SK-N-MC (cell line): Measurements from ENCODE around the gene ABLIM2.

Source experiments
- DNase-seq: peaks from one replicate; pipeline ENCODE4 v3.0.0-alpha.2; 2011; ENCODE audit warnings: low read depth, low spot score
- H3K27ac ChIP-seq: fragments of 200-600 bp; sonication (generic); 2 replicates; pipeline ENCODE4 v1.5.1; 2016; ENCODE audit warnings: mixed run types
- H3K36me3 ChIP-seq: fragments of 200-600 bp; sonication (generic); 2 replicates; pipeline ENCODE4 v1.6.1; 2017; ENCODE audit warnings: antibody characterized with exemption, low read length, mixed read lengths; ENCODE audit not compliant: insufficient read depth
- H3K4me3 ChIP-seq: fragments of 200-600 bp; sonication (generic); 2 replicates; pipeline ENCODE4 v1.5.1; 2016
- H3K9ac ChIP-seq: fragments of 200-600 bp; sonication (generic); 2 replicates; pipeline ENCODE4 v1.8.0; 2017; ENCODE audit warnings: mixed run types, mixed read lengths; ENCODE audit not compliant: insufficient read length
- H3K9me3 ChIP-seq: fragments of 200-600 bp; sonication (generic); 2 replicates; pipeline ENCODE4 v1.6.1; 2017; ENCODE audit warnings: low read depth, mild to moderate bottlenecking, antibody characterized with exemption, low read length, moderate library complexity, mixed read lengths
- EZH2 ChIP-seq: fragments of 200-600 bp; sonication (generic); IDR thresholded peaks from one replicate; pipeline ENCODE4 v1.6.1; 2017; ENCODE audit warnings: antibody characterized with exemption
- FOXP2 ChIP-seq: optimal IDR thresholded peaks from 2 replicates; pipeline ENCODE3; 2011; ENCODE audit warnings: mild to moderate bottlenecking, moderate library complexity; ENCODE audit not compliant: insufficient read depth; ENCODE audit errors: extremely low read length, control extremely low read depth
- POLR2AphosphoS5 ChIP-seq: IDR thresholded peaks from 2 replicates; pipeline ENCODE4 v1.6.1; 2012; ENCODE audit warnings: mild to moderate bottlenecking, low read depth, low read length, borderline replicate concordance

ABLIM2 gene

DNA sequence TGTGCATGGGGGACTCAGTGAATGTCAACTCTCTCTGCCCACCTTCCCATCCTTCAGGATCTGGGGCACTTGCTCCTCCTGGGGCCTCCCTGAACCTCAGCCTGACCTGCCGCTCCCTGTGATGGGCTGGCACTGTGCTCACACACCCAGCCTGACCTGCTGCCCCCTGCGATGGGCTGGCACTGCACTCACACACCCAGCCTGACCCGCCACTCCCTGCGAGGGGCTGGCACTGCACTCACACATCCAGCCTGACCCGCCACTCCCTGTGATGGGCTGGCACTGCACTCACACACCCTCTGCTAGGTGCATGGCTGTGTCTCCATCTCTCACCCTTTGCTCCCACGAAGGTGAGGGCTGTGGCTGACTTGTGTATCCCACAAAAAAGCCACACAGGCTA is 103.4 kb downstream of the ABLIM2 start:
- Histone ChIP-seq H3K9me3 (no peaks in the 10 kb centered on the region), H3K4me3 (no peak overlapping the region), H3K36me3 (no peaks in the 10 kb centered on the region), H3K27ac (no peak overlapping the region), H3K9ac (no peak overlapping the region)
- TF ChIP-seq POLR2AphosphoS5 (no peak), EZH2 (no peak), FOXP2 (no peak)
- DNase-seq = no peak

DNA sequence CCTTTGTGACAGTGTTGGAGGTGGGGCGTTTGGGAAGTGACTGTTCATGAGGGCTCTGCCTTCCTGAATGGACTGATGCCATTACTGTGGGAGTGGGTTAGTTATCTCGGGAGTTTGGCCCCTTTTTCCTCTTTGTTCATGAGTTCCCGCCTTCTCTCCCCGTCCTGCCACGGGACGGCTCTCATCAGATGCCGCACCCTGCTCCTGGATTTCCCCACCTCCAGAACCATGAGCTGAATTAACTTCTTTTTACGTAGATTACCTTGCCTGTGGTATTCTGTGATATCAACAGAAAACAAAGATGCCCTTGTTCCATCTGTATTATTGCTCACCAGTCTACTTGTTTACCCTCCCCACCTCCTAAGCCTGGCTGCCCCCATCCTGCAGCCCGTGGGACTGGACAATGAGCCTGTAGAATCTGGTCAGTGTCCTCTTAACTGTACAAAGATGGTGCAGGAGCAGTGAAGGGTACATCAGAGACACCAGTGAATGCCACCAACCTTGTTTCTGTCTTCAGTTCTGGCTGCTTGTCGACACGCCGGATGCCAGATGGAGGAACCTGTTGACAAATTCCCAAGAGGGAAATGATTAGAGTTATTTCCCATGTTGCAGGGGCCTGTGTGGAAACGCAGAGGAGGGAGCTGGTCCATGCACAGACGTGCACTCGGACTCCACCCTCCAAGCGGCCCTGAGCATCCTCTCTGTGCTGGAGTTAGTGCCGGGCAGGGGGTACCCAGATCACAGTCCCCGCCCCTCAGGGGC is 104.7 kb downstream of the ABLIM2 start:
- no peak for DNase-seq
- Histone ChIP-seq H3K9ac (no peak overlapping the region), H3K36me3 (no peaks in the 10 kb centered on the region), H3K9me3 (no peaks in the 10 kb centered on the region), H3K4me3 (no peak overlapping the region), H3K27ac (no peak overlapping the region)
- no peak for TF ChIP-seq POLR2AphosphoS5
- no peak for TF ChIP-seq EZH2
- TF ChIP-seq FOXP2 = no peak

DNA sequence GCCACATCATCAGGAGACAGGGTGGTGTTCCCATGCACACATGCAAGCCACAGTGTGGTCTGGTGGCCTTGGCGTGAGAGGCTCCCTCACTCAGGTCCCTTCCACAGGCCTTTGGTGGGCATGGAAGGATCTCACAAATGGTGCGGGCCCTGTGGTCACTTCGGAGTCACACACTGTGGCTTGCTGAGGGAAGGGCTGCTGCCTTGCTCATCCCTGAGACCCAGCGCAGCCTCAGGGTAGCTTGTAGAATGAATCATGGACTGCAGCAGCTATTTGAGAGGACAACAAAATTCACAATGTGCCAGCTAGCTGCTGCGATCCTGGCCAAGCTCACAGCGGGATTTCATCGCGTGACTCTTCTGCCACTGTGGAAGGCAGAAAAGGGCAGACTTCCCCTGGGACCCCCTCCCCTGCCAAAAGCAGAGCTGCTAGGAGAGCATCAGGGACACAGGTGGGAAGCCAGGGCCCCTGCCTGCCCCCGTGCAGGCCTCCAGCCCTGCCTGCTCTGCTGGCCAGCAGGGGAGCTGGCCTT is 106.4 kb downstream of the ABLIM2 start:
- H3K4me3 ChIP-seq = no peak overlapping the region
- no peaks in the 10 kb centered on the region for H3K36me3 ChIP-seq
- no peaks in the 10 kb centered on the region for H3K9me3 ChIP-seq
- H3K27ac ChIP-seq = no peak overlapping the region
- no peak for DNase-seq
- H3K9ac ChIP-seq = no peak overlapping the region
- TF ChIP-seq FOXP2 (no peak), POLR2AphosphoS5 (no peak), EZH2 (no peak)

DNA sequence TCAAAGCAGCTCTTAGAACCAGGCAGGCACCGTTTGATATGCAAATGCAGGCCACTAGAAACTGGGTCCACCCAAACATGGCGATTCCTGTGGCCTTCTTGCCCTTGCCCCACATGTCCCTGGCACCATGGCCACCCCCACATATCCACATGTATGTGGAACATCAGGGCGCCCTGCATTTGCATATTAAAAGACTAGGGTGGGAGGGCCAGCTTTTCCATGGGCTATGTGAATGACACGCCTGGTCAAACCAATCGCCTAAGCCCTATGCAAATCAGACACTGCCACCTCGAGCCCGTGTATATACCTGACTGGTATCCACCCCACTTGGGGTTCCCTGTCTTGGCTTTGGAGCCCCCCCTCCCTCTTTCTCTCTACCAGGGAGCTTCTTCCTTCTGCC is 107.0 kb downstream of the ABLIM2 start:
- H3K4me3 ChIP-seq = no peak overlapping the region
- no peaks in the 10 kb centered on the region for H3K36me3 ChIP-seq
- no peak for DNase-seq
- H3K9ac ChIP-seq = no peak overlapping the region
- TF ChIP-seq FOXP2 = no peak
- TF ChIP-seq POLR2AphosphoS5 = no peak
- TF ChIP-seq EZH2 = no peak
- H3K27ac ChIP-seq = no peak overlapping the region
- no peaks in the 10 kb centered on the region for H3K9me3 ChIP-seq

DNA sequence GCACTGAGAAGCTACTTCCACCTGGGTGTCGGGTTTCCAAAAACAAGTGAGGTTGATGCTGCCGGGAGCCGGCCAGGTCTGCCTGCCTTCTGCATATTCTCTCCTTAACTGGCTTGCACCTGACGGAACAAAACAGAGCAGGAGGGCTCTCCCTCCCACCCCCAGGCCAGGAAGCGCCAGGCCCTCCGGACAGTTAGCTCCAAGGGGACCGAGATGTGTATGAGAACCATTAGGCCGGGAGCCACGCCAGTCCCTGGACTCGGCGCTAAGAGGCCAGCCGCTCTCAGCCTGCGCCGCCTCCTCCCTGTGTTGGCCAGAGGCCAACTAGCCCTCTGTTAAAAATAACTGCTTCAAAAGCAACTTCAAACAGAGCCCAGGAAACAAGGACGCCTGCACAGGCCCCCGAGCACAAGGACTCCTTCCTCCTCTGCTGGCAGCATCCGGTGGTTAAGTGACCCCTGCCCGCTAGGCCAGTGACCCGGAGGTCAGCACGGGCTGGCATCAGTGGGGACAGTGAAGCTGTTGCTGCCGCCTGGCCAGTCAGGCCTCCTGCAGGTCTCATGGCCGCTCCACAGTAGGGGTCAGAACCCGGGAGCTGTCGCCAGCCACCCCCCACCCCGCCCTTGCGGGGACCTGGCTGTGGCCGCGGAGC is 107.9 kb downstream of the ABLIM2 start:
- H3K36me3 ChIP-seq = no peaks in the 10 kb centered on the region
- no peak for DNase-seq
- no peak overlapping the region for H3K27ac ChIP-seq
- H3K9ac ChIP-seq = no peak overlapping the region
- H3K4me3 ChIP-seq = no peak overlapping the region
- no peaks in the 10 kb centered on the region for H3K9me3 ChIP-seq
- no peak for TF ChIP-seq EZH2
- TF ChIP-seq FOXP2 = no peak
- TF ChIP-seq POLR2AphosphoS5 = no peak

DNA sequence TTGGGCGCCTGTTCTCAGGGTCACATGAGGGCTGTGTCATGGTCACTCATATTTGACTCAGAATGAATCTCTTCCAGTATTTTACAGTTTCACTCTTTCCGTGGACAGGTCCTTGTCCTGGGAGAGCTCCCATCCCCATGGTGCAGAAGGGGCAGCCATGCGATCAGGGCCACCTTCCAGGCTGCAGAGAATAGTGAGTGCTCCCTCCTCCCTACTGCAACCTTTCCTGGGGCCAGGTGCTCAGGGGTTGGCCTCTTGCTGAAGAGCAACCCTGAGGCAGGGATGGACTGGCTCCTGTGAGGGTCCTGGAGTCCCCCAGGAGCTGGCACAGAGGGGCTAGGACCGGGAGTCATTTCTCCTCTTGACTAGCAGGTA is 108.4 kb downstream of the ABLIM2 start:
- DNase-seq = no peak
- H3K36me3 ChIP-seq = no peaks in the 10 kb centered on the region
- TF ChIP-seq POLR2AphosphoS5 = no peak
- no peak for TF ChIP-seq EZH2
- TF ChIP-seq FOXP2 = no peak
- no peak overlapping the region for H3K27ac ChIP-seq
- H3K9ac ChIP-seq = no peak overlapping the region
- no peak overlapping the region for H3K4me3 ChIP-seq
- no peaks in the 10 kb centered on the region for H3K9me3 ChIP-seq

DNA sequence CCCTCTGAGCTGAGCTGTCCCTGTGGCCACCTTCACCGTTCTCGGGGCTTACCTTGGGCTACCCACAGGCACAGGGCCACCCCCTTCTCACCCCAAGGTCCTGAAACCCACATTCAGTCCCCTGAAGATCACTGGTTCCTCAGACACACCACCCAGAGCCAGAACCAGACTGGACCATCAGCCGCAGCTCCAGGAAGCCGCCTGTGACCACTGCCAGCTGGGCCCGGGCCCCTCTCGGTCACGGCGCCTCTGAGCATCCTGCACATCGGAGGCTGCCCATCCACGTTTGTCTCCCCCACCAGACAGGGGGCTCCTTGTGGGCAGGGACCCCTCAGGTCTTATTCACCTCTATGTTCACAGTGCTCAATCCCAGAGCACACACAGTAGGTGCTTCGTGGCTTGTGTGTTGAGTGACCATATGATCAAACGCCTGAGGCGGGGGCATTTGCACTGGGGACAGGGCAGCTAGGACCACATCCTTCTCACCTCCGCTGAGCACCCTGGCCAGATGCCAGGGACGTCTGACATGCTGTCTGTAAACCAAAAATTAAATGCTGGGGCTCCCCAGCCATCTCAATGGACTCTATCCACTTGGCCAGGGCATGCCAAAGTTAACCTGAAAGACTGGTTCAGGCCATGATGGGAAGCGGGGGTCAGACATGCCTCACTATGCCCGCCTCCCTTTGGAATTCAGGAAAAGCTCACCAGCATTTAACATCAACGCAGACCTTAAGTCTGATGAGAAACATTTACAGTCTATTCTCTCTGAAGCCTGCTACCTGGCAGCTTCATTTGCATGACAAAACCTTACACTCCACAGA is 109.5 kb downstream of the ABLIM2 start:
- H3K27ac ChIP-seq = no peak overlapping the region
- no peaks in the 10 kb centered on the region for H3K9me3 ChIP-seq
- no peak for DNase-seq
- H3K4me3 ChIP-seq = no peak overlapping the region
- H3K36me3 ChIP-seq = no peaks in the 10 kb centered on the region
- TF ChIP-seq EZH2 (no peak), FOXP2 (no peak), POLR2AphosphoS5 (no peak)
- no peak overlapping the region for H3K9ac ChIP-seq

DNA sequence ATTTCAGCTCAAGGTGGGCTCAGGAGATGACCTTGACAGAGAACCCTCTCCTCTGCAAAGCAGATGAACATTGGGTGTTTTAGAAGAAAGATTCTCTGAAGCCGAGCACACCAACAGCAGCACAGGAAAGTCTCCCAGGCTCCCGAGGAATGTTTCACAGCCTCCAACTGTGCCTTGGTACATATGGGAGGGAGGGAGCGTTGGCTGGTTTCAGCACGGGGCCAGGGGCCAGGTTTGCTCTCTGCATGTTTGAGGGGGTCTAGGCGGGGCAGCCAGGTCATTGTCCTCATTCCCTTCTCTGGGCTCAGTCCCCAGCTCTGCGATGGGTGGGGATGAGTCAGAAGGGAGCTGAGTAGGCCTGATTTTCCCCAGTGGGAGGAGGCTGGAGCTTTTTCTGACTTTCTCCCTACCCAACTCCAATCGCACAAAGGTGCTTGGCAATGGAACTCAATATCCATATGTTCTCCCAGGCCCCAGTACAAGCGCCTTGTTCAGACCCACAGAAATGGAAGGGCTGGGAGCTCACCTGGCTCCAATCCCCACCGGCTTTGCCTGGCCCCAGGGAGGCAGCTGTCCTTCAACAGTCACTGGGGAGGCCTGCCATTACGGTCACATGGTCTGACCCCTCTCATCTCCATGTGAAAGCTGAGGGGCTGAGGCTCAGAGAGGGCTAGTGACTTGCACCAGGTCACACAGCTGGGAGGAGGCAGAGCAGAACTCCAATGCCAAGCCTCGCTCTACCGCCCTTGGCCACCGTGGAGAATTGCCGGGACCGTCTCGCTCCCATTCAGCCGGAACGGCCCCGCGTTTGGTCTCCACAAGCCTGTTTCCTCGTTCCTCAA is 110.6 kb downstream of the ABLIM2 start:
- no peak for DNase-seq
- Histone ChIP-seq H3K27ac (no peak overlapping the region), H3K9ac (no peak overlapping the region), H3K9me3 (no peaks in the 10 kb centered on the region), H3K4me3 (no peak overlapping the region), H3K36me3 (no peaks in the 10 kb centered on the region)
- no peak for TF ChIP-seq FOXP2
- TF ChIP-seq EZH2 = no peak
- TF ChIP-seq POLR2AphosphoS5 = no peak
